PC-9 (cell line): ENCODE data around the gene PACRG. TPM values are rescaled to one million over a fixed set of nuclear protein-coding genes. Genes with fewer than 3 reads are reported as not detected.

Source experiments
- BruUV-seq: library from RNA; stranded (reverse); fragments of 400-500 nt; replicated peaks from 2 replicates; lab custom pipeline; 2021; lab: Mats Ljungman, UMichigan
- CTCF ChIA-PET: fragments of 300-600 bp; sonication (Branson Sonifier 250); formaldehyde crosslinking; loops from one replicate; lab custom pipeline; 2022; ENCODE audit warnings: antibody characterized with exemption; lab: Charles Lee
- POLR2A ChIA-PET: fragments of 300-600 bp; sonication (Branson Sonifier 250); formaldehyde crosslinking; loops from one replicate; lab custom pipeline; 2022; ENCODE audit warnings: antibody characterized with exemption; ENCODE audit not compliant: unreplicated experiment; lab: Charles Lee
- DNase-seq, 2 experiments: peaks; one replicate each; pipeline versions ENCODE4 v3.0.0 to v3.0.0-alpha.2; 2015 to 2022; ENCODE audit warnings: mixed read lengths in 1 of 2
- H2AFZ ChIP-seq: fragments of 200-600 bp; sonication (generic); 2 replicates; pipeline ENCODE4 v1.8.1; 2017; ENCODE audit warnings: antibody characterized with exemption
- H3F3A ChIP-seq: fragments of 200-600 bp; sonication (generic); 2 replicates; pipeline ENCODE4 v1.8.1; 2017; ENCODE audit warnings: antibody characterized with exemption, mild to moderate bottlenecking, low read depth; ENCODE audit not compliant: insufficient read depth
- H3K27ac ChIP-seq: fragments of 200-600 bp; sonication (generic); 2 replicates; pipeline ENCODE4 v1.6.1; 2016; ENCODE audit warnings: mixed run types
- H3K27me3 ChIP-seq: fragments of 200-600 bp; sonication (generic); 2 replicates; pipeline ENCODE4 v1.6.1; 2016; ENCODE audit warnings: low read depth, mixed run types; ENCODE audit not compliant: insufficient read depth
- H3K36me3 ChIP-seq: fragments of 200-600 bp; sonication (generic); 2 replicates; pipeline ENCODE4 v1.6.1; 2016; ENCODE audit warnings: low read depth, mixed run types
- H3K4me1 ChIP-seq: fragments of 200-600 bp; sonication (generic); replicated peaks from 2 replicates; pipeline ENCODE4 v1.6.1; 2016; ENCODE audit warnings: mixed run types; ENCODE audit not compliant: insufficient read depth
- H3K4me2 ChIP-seq: fragments of 200-600 bp; sonication (generic); 2 replicates; pipeline ENCODE4 v1.6.1; 2017; ENCODE audit warnings: mixed run types
- H3K4me3 ChIP-seq: fragments of 200-600 bp; sonication (generic); 2 replicates; pipeline ENCODE4 v1.6.1; 2016; ENCODE audit warnings: mixed run types
- H3K79me2 ChIP-seq: fragments of 200-600 bp; sonication (generic); 2 replicates; pipeline ENCODE4 v1.6.1; 2017; ENCODE audit warnings: low read depth, mixed run types
- H3K9me2 ChIP-seq: fragments of 200-600 bp; sonication (generic); 2 replicates; pipeline ENCODE4 v1.8.1; 2017; ENCODE audit warnings: mild to moderate bottlenecking; ENCODE audit not compliant: insufficient read depth
- H3K9me3 ChIP-seq: fragments of 200-600 bp; sonication (generic); 2 replicates; pipeline ENCODE4 v1.8.1; 2016; ENCODE audit warnings: low read depth; ENCODE audit not compliant: insufficient read depth
- H4K20me1 ChIP-seq: fragments of 200-600 bp; sonication (generic); 2 replicates; pipeline ENCODE4 v1.8.1; 2017; ENCODE audit not compliant: insufficient read depth
- CTCF ChIP-seq: fragments of 200-600 bp; sonication (generic); conservative IDR thresholded peaks from 2 replicates; pipeline ENCODE4 v1.6.1; 2017; ENCODE audit warnings: mixed run types, antibody characterized with exemption, mild to moderate bottlenecking, moderate library complexity
- EZH2 ChIP-seq: fragments of 200-600 bp; sonication (generic); IDR thresholded peaks from 2 replicates; pipeline ENCODE4 v1.8.0; 2017; ENCODE audit warnings: antibody characterized with exemption, low read depth
- intact Hi-C: fragments of 100-400 bp; cut with micrococcal nuclease; formaldehyde crosslinking; loops from one replicate; pipeline ENCODE4 v1.10.0; 2022; ENCODE audit not compliant: unreplicated experiment
- total RNA-seq: library from RNA; stranded (reverse); gene quantifications from 2 replicates; pipeline ENCODE4 v1.2.3, GENCODE V29; 2021

Gene PACRG
- total RNA-seq, 1 experiment from 2014 or later: not detected

GRCh38 chr6:163329991-163330390, 602.2 kb downstream of the PACRG start:
- H3K79me2 ChIP-seq: no peaks in the 10 kb centered on the region
- no peak overlapping the region for H3K4me2 ChIP-seq
- no peaks in the 10 kb centered on the region for H3K9me2 ChIP-seq
- TF ChIP-seq CTCF (no peak), EZH2 (no peak)
- no peak overlapping the region for H3K4me3 ChIP-seq
- CTCF ChIA-PET: no interaction called here
- no peaks in the 10 kb centered on the region for H4K20me1 ChIP-seq
- no peak overlapping the region for H2AFZ ChIP-seq
- H3K4me1 ChIP-seq: peaks cover 10% of the 10 kb centered on the region
- H3K36me3 ChIP-seq: no peaks in the 10 kb centered on the region
- H3K27me3 ChIP-seq: no peaks in the 10 kb centered on the region
- POLR2A ChIA-PET: no interaction called here
- no TSS peak for BruUV-seq
- no peak overlapping the region for H3K27ac ChIP-seq
- no peaks in the 10 kb centered on the region for H3K9me3 ChIP-seq
- intact Hi-C loops: no loop called here
- H3F3A ChIP-seq: peaks cover 8% of the 10 kb centered on the region; the same call in 1 of the 2 replicates
- no peak for DNase-seq

GRCh38 chr6:163331245-163331644, 603.5 kb downstream of the PACRG start:
- Histone ChIP-seq H3K79me2 (no peaks in the 10 kb centered on the region), H3K4me2 (no peak overlapping the region), H3F3A (no peaks in the 10 kb centered on the region), H3K9me3 (no peaks in the 10 kb centered on the region), H2AFZ (no peak overlapping the region), H3K27me3 (no peaks in the 10 kb centered on the region), H3K36me3 (no peaks in the 10 kb centered on the region), H3K4me1 (no peaks in the 10 kb centered on the region), H3K9me2 (no peaks in the 10 kb centered on the region), H3K4me3 (no peak overlapping the region), H4K20me1 (no peaks in the 10 kb centered on the region), H3K27ac (no peak overlapping the region)
- intact Hi-C loops: no loop called here
- no TSS peak for BruUV-seq
- ChIA-PET POLR2A (no interaction called here), CTCF (no interaction called here)
- no peak for DNase-seq
- no peak for TF ChIP-seq CTCF

- H3K9me3 ChIP-seq: no peaks in the 10 kb centered on the region
- no peaks in the 10 kb centered on the region for H3K4me1 ChIP-seq
- H3K27me3 ChIP-seq: no peaks in the 10 kb centered on the region
- H3K4me3 ChIP-seq: no peak overlapping the region
- H3K9me2 ChIP-seq: no peaks in the 10 kb centered on the region
- H3K36me3 ChIP-seq: no peaks in the 10 kb centered on the region
- TF ChIP-seq EZH2 (no peak), CTCF (no peak)
- no peaks in the 10 kb centered on the region for H4K20me1 ChIP-seq
- H3K4me2 ChIP-seq: no peak overlapping the region
- no peaks in the 10 kb centered on the region for H3F3A ChIP-seq
- no peak for DNase-seq
- no peak overlapping the region for H3K27ac ChIP-seq
- no peaks in the 10 kb centered on the region for H3K79me2 ChIP-seq
- intact Hi-C loops: no loop called here
- ChIA-PET POLR2A (no interaction called here), CTCF (no interaction called here)
- no peak overlapping the region for H2AFZ ChIP-seq
- BruUV-seq: no TSS peak
Observed at GRCh38 chr6:163332575-163332974, 604.8 kb downstream of the PACRG start.
